ENCODE data around the gene LRIF1.
"Not testable (repeated sequence)": the region's sequence is repeated elsewhere in the genome, so short reads cannot be mapped to it uniquely, and the experiment has no call there.

Gene LRIF1

DNA sequence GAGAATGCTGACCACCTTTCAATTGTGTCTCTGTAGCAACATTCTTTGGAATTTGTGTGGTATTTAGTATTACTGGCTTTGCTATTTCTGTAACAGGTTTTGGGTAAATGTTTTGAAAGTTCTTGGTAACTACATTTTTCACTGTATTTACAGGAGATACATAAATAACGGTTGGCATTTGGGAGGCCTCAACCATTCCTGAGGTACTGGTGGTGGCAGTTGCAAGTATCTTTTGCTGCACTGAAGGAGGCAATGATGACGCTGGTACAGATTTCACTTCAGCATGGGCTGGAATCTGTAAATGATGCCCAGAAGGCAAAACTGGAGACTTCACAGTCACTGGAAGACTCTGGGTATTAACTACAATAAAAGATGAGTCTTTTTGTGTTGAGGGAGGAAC lies 11.7 kb downstream of the LRIF1 start:
- no peak for DNase-seq

GRCh38 chr1:110951161-110951560 lies 12.6 kb downstream of the LRIF1 start:
- DNase-seq: no peak

DNA sequence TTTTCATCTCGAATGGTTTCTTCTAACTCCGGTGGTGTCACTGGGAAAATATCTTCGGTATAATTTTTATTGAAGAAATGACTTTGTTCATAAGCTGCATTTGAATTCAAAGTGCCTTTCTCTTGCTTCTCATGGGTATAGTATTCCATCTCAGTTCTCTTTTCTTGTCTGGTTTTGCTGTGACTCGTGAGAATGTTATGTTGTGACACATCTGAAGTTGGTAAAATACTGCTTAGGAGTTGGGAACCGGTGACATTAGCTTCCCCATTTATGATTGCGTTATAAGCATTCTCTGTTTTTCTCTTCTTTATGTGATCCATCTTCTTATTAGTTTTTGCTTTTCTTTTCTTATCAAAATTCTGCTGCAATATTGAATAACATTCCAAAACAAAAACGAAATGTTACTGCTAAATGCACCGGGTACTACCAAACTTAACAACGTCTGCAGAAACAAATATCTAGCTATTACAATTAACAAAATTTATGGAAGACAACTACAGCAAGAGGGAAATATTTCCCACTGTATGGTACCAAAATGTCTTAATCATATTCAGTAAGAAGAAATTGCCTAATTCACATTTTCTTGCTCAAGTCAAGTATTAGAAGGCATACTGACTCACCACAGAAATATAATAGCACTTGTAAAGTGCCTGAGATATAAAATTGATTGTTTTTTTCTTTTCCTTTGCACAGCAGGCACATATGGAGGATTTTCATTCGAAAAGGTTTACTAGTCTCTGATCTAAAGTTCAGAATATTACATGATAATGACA lies 15.5 kb downstream of the LRIF1 start:
- no peak for DNase-seq

- DNase-seq: no peak
Observed at GRCh38 chr1:110945626-110946025, 18.1 kb downstream of the LRIF1 start.

DNA sequence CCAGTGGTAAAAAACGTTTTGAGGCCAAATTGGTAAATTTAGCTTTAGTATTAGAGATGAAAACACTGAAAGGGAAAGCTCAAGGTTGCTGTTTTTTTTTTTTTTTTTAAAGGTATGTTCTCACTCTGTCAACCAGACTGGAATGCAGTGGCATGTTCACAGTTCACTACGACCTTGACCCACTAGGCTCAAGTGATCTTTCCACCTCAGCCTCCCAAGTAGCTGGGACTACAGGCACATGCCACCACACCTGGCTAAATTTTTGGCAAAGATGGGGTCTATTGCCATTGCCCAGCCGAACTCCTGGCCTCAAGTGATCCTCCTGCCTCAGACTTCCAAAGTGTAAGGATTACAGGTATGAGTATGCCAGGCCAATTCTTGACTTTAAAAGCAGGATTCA lies 18.9 kb downstream of the LRIF1 start:
- no peak for DNase-seq

GRCh38 chr1:110936567-110936966 lies 27.2 kb downstream of the LRIF1 start:
- DNase-seq: no peak

- DNase-seq: not testable (repeated sequence)
Observed at GRCh38 chr1:110931097-110931496, 32.6 kb downstream of the LRIF1 start.

DNA sequence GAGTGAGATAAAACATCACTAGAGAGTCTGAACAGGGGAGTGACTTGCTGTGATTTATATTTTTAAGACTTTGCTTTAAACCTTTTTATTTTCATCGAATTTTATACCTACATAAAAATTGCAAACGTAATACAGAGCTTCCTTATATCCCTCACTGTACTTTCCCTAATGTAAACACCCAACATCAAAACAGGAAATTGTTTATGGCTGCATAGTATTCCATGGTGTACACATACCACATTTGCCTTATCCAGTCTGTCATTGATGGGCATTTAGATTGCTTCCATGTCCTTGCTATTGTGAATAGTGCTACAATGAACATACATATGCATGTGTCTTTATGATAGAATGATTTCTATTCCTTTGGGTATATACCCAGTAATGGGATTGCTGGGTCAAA lies 34.8 kb downstream of the LRIF1 start:
- no peak for DNase-seq

- DNase-seq: no peak
Observed at GRCh38 chr1:110928191-110928590, 35.5 kb downstream of the LRIF1 start.

DNA sequence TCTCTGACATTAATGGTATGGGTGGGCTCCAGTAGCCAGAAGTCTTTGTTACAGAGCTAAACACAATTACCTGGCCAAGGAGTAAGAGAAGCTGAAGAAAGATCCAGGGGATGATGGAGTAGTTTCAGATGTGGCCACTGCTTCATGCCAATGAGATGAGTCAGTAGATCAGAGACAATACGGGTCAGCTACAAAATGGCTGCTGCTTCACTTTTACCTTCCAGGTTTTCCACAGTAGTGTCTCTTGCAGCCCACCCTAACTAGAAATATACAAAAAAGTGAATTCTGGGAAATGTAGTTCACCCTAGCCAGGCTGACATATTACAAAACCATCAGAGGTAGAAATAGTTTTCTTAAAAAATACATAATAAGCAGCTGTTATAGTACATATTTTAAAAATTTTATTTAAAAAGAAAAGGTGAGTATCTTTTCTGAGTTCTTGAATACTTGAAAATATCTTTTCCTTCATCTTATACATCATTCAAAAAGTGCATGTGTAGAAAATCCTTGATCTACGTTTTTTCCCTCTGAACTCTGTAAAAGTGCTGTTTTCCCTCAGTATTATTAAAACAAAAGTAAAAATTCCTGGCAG lies 36.1 kb downstream of the LRIF1 start:
- DNase-seq: no peak

DNA sequence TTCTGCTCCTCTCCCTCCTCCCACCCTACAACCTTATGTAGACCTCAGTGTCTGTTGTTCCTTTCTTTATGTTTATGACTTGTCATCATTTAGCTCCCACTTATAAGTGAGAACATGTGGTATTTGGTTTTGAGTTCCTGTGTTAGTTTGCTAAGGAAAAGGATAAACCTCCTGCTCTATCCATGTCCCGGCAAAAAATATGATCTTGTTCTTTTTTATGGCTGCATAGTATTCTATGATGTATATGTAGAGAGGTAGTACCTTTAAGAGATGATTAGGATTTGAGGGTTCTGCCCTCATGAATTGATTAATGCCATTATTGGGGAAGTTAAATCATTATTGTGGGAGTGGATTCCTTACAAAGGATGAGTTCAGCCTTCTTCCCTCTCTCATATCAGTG lies 41.8 kb downstream of the LRIF1 start:
- DNase-seq: no peak

GRCh38 chr1:110918016-110918415 lies 45.7 kb downstream of the LRIF1 start:
- no peak for DNase-seq

- DNase-seq: peak in 1 of 51 donors; percentile 1
Observed at GRCh38 chr1:110916669-110917306, 46.9 kb downstream of the LRIF1 start.

- no peak for DNase-seq
Observed at GRCh38 chr1:110916274-110916668, 47.5 kb downstream of the LRIF1 start.

DNA sequence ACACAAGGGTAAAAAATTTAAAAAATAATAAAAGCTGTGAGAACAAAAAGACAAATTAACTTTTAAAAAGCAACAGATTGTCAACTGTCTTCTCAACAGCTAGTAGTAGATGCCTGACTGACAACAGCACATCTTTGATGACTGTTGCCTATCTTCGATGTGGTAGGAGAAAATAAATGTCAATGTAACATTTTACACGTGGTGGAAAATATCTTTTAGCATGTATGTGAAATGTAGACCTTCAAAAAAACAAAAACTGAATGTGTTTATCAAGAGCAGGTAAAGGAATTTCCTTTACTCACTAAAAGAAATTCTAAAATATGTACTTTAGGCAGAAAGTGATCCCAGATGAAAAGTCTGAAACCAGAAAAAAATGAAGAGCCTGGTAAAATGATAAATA lies 47.9 kb downstream of the LRIF1 start:
- DNase-seq: no peak

DNA sequence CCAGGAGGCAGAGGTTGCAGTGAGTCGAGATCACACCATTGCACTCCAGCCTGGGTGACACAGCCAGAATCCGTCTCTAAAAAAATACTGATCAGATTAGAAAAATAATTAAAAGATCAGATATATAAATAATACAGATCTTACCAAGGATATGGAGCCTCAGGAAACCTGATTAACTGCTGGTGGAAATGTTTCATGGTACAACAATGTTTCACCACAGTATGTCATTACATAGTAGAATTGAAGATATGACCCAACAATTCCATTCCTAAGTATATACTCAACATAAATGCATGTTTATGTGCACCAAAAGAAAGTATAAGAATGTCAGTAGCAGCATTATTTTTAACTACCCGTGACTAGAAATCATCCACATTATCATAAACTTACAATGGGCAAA lies 49.0 kb downstream of the LRIF1 start:
- DNase-seq: no peak

GRCh38 chr1:110912784-110913183 lies 50.9 kb downstream of the LRIF1 start:
- DNase-seq: no peak

DNA sequence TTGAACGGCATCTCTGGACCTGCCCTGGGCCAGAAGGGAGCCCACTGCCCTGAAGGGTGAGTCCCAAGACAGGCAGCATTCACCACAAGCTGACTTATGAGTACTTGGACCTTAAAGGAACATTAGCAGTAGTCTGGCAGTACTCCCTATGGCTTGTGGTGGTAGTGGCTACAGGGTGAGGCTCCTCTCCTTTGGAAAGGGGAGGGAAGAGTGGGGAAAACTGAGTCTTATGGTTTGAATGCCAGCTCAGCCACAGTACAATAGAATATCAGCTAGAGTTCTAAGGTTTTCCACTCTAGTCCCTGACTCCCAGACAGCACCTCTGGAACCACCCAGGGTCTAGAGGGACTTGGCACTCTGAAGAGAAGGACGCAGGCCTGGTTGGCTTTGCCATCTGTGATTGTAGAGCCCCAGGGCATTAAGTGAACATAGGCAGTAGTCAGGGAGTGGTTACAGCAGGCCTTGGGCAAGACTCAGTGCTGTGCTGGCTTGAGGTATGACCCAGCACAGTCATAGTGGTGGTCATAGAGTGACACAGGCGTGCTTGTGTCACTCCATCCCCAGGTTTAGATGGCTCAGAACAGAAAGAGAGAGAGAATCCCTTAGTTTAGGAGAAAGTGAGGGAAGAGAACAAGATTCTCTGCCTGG lies 59.7 kb downstream of the LRIF1 start:
- no peak for DNase-seq

DNA sequence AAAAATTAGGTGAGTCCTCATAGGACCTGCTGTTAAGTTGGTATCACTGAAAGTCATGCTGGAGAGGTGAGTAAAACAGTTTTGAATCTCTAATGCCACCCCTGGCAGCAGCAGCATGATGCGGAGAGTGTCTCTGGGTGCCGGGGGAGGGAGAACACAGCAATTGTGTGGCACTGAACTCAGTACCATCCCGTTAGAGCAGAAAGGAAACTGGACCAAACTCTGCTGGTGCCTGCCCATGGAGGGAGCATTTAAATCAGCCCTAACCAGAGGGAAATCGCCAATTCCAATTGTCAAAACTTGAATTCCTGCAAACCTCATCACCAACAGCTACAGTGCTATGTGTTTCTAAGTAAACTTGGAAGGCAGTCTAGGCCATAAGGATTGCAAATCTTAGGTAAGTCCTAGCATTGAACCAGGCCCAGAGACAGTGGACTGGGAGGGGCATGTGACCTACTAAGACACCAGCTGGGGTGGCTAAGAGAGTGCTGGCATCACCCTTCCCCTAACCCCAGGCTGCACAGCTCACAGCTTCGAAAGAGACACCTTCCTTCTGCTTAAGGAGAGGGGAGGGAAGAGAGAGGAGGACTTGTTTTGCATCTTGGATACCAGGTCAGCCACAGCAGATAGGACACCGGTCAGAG lies 60.8 kb downstream of the LRIF1 start:
- DNase-seq: no peak

DNA sequence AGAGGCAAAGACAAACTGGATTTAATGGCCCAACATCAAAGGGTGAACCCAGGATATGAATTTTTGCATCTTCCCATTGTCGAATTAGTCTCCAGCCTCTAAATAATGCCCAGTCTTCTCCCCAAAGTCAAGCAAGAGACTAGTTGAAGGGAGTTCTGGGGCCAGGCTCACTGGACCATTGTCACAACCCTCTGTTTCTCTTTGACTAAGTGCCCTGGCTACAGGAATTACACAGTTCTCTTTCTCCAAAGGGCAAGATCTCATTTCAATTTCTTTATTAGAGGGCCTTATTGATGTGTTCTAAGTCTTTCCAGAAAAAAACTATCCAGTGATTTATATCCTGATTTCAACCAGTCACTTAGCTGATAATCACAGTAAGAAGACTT lies 64.3 kb downstream of the LRIF1 start:
- no peak for DNase-seq

- DNase-seq: no peak
Observed at GRCh38 chr1:110898734-110899457, 64.8 kb downstream of the LRIF1 start.
